ENCODE measurements around the gene PANK4. TPM values are rescaled to one million over a fixed set of nuclear protein-coding genes. Genes with fewer than 3 reads are reported as not detected.

PANK4 gene
- total RNA-seq, 1 donor from 2014 or later: 80.1 TPM

DNA sequence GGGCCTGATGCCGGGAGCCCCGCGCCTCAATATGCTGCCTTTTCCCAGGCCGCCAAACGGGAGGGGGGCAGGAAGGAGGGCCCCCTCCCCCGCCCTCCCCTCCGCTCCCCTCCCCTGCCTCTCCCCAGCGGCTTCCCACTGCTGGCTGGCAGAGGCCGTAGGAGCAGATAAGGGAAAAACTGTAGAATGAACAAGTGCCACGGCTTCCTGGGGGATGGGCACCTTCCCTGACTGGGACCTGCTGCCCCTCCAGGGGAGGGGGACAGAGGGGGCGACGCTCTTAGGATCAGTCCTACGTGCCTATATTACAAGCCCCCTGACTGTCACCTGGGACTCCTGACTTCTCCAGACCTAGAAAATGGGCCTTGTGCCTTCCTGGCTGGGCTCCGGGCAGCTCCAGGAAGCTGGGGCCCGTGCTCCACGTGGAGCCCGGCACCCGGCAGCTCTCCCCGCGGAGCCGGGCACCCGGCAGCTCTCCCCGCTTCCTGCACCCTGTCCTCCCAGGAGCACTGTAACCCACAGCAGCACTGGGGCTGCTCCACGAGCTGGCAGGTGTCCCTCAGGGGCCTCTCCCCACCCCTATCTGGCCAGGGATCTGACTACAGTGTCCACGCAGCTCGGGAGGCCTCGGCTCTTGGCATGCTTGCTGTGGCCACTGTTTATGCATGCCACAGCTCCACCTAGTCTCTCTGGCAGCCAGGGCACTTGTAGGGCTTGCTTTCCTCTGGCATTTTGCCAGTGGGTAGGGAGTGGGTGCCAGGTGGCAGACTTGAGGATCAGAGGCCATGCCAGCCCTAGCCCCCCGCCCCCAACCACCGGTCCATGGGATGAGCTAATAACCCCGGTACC is 4.3 kb upstream of the PANK4 start:
- intact Hi-C loops (cut with micrococcal nuclease): no loop called here

DNA sequence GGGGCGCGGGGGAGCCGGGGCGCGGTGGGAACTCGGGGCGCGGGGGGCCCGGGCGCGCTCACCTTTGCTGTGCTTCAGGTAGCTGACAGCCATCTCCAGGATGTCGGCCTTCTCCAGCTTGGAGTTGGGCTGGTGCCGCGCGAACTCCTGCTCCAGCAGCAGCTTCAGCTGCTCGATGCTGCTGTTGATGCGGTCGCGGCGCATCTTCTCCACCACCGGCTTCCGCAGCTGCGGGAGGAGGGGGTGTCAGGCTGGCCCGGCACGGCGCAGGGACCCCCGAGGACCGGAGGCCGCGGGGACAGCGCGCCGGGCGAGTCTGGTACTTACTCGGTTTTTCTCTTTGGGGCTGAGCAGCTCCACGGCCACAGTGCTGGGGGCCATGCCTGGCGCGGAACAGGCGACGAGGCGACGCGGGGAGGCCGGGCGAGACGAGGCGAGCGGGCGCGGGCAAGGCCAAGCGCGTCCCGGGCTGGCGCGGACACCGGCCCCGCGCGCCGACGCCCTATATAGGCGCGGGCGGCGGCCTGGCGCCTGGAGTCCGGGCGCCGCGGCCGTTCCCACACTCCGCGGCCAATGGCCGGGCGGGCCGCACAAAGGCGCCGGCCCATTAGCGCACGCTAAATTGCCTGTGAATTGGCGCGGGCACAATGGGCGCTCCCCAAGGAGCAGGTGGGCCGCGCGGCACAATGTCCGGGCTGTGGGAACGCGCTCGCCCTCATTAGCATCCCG is 3.6 kb upstream of the PANK4 start, which contains the start of gene HES5:
TSS of gene HES5 (minus strand) at position 480 of the 729 bp plus-strand sequence. CDS start at position 381, 99 bp downstream.
- intact Hi-C loops (cut with micrococcal nuclease): loop anchor here (10.0 kb wide), 2 partner anchors 1125 to 1415 kb away; partner anchors contain the start of genes C1orf159, TP73 and WRAP73

DNA sequence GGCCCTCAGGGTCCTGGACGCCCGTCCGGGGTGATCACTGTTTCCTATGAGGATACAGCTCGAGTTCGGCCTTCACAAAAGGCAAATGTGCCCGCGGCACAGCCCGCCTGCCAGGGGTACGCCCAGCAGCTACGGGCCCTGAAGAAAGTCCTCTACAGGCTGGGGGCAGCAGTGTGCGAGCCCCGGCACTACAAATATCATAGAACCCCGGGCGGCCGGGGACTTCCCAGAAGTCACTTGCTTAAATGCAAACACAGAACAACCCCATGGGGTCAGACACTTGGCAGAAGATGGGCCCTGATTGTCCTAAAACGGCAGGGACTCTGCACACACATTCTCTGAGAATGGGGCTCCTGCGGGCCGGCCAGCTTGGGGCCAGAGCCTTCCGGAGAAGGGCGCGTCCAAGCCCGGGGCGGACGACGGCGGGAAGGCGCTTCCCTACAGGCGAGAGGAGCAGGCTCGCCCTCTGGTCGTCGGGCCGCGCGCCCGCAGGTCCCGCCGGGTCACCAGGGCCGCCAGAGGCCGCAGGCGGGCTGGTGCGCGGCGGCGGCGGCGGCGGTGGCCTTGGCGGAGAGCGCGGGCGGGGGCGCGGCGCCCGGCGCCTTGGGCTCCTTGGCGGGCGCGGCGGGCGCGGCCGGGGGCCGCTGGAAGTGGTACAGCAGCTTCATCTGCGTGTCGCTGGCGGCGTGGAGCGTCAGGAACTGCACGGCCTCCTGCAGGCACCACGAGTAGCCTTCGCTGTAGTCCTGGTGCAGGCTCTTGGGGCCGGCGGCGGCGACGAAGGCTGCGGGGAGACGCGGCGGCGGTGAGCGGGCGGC is 2.8 kb upstream of the PANK4 start:
- intact Hi-C loops (cut with micrococcal nuclease): loop anchor here (10.0 kb wide), 2 partner anchors 1126 to 1414 kb away; partner anchors contain the start of genes C1orf159, TP73 and WRAP73

DNA sequence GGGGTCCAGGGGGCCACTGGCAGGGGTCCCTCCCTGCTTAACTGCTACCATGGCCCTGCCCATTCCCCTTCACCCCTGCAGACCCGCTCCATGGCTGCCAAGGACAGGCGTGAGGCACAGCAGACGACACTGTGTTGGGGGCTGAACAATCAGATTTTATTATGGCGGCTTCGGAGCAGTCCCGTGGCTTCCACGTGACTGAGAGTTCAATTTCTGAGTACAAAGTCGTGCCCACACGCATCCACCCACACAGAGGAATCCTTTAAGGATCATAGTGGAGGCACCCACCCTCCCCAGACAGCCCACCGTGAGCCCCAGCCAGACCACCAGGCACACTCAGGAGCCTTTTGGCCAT is 2.2 kb upstream of the PANK4 start:
- intact Hi-C loops (cut with micrococcal nuclease): loop anchor here (10.0 kb wide), 2 partner anchors 1126 to 1414 kb away; partner anchors contain the start of genes C1orf159, TP73 and WRAP73

DNA sequence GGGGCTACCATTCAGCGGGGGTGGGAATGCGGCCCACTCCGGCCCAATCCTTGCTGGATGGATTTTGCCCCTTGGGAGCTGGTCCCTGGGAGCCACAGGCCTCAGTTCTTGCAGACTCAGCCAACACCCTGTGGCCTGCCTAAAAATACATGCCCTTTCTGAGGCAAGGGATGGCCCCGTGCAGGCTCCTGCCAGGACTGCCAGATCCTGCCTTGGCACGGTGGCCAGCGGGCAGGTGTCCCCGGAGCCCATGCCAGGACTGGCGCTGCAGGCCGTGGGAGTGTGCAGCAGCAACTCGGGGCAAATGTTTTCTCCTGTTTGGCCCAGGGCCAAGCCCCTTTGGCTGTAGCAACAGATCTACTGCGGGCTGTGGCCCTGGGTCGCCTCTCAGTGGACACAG is 1.6 kb upstream of the PANK4 start:
- intact Hi-C loops (cut with micrococcal nuclease): loop anchor here (10.0 kb wide), 2 partner anchors 1127 to 1413 kb away; partner anchors contain the start of genes C1orf159, TP73 and WRAP73

DNA sequence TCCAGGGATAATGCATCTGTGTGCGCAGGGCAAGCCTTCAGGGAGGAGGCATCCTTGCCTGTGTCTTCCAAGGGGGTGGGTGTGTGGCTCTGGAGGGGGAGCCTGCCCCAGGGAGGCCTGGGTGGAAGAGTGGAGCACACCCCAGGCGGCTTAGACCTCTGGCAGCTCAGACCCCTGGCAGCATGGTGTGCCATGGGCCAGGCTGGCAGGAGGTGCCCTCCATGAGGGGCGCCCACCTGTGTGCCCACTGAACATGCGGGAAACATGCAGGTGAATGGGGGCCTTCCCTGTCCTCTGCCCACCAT is 1.1 kb upstream of the PANK4 start:
- intact Hi-C loops (cut with micrococcal nuclease): loop anchor here (10.0 kb wide), 2 partner anchors 1127 to 1413 kb away; partner anchors contain the start of genes C1orf159, TP73 and WRAP73

DNA sequence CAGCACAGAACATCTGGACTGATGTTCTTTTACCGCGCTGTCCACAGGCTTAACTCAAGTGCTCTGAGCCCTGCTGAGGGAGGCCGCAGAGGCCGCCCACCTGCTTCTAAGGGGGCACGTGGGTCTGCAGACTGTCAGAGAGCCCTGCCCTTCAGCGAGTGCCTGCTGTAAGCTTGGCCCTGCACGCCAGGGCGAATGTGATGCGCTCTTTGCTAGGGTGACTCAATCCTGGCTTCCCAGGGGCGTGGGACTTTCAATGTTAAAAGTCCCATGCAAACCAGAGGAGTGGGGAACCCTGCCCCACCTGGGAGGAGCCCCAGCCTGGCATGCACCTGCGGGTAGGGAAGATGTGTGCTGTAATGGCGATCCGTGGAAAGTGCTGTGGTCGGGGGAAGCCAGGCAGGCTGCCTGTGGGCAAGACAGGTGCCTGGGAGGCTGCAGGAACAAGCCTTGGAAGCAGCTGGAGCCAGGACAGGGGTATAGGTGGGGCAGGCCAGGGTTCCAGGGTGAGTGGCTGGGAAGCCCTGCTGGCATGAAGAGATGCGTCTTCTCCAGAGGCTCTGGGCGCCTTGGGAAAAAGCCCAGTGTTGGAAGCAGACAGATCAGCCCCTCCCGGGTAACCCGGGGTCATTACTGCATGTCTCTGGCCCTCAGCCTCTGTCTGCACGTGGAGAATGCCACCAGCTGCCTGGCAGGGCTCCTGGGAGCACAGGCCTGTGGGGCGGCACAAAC is 594 bp upstream of the PANK4 start:
- intact Hi-C loops (cut with micrococcal nuclease): loop anchor here (1.0 to 10.0 kb wide), 13 partner anchors 20 to 1412 kb away; partner anchors contain the start of genes C1orf159, MORN1, PEX10 and PRXL2B

DNA sequence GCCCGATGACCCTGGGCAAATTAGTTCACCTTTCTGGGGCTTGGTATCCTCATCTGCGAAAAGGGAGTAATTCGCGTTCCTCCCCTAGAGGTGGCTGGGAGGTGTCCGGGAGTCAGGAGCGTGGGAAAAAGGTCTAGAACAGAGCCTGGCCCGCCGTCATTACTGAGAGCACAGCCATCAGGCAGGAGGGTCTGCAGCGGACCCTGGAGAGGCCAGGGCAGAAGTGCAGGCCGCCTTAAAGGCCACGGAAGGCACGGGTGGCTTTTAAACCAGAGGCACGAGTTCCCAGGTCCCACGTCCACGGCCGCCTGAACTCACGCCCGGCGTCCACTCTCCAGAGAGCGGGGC is 850 bp downstream of the PANK4 start:
- intact Hi-C loops (cut with micrococcal nuclease): loop anchor here (10.0 kb wide), 2 partner anchors 1129 to 1411 kb away; partner anchors contain the start of genes C1orf159, TP73 and WRAP73

DNA sequence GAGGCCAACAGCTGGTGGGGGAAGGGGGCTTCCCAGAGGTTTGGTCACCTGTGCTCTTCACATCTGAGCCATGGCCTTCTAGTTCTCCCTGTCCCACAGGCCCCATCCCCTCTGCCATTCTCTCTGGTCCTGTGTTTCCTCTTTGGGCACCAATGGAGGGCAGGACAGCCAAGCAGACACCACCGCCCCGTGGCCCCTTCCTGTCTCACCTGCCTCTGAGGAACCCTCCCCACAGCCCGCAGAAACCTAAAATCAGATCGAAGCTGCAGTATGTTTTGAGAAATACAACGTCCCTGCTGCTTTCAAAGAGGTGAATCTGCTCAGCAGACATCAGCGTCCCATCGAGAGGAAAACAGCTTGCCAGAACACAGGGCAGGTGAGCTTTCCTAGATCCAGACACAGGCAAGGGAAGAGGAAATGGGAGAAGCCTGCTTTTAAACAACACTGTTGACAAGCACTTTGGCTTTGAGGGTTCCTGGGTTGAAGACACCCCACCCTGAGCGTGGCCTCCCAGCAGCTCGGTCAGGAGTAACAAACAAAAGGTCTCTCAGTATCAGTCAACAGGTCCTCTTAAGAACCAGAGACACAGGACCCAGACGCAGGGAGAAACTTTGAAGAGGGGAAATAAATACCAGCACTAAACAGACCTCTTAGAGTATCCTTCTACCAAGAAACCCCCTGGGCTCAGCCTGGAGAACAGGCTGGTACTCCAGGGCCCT is 2.3 kb downstream of the PANK4 start:
- intact Hi-C loops (cut with micrococcal nuclease): loop anchor here (10.0 kb wide), 2 partner anchors 1131 to 1409 kb away; partner anchors contain the start of genes C1orf159, TP73 and WRAP73

DNA sequence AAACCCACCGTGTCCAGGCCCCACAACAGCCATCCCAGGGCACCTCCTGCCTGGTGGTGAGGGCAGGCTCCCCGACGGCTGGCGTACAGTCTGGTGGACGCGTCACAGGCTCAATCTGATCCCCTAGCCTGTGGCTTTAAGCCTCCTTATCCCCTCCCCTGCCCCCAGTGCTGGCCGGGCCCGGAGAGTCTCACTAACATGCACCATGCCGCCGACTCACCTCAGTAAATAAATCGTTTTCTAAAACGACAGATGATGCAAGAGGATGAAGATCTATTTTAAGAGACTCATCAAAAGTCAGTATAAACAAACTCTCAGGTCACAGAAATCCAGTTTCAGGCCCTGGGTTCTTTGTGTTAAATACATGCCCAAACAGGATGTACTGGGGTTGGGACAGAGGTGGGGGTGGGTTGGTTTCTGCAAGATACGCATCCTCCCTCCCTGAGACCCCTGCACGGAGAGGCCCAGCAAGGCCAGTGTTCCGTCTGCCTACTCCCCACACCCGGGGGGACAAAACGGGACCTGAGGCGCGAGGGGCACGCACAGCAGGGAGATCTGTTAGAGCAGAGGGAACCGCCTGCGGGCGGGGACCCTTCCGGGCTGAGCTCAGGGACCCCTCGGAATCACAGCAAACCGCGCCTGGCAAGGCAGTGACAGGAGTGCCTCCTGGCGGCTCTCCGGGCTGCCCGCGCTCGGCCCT is 3.1 kb downstream of the PANK4 start:
- intact Hi-C loops (cut with micrococcal nuclease): loop anchor here (10.0 kb wide), 2 partner anchors 1131 to 1409 kb away; partner anchors contain the start of genes C1orf159, TP73 and WRAP73

DNA sequence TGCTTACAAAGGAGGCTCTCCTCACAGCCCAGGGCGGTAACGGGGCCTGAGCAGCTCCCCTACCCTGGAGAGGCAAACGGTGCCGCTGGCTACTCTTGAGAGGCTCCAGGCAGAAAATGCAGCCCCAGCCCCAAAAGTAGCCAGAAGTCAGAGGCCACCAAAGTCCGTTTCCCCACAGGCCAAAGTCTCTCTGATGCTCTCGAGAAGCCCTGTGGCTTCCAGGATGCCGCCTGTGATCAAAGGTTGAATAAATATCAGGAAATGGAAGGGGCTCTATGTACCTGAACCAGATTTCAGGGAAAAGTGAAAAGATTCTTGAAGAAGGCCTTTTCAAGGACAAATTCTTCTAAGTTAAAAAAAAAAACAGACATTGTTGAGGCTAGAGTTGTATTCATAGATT is 4.2 kb downstream of the PANK4 start:
- intact Hi-C loops (cut with micrococcal nuclease): loop anchor here (10.0 kb wide), 2 partner anchors 1133 to 1407 kb away; partner anchors contain the start of genes C1orf159, TP73 and WRAP73

DNA sequence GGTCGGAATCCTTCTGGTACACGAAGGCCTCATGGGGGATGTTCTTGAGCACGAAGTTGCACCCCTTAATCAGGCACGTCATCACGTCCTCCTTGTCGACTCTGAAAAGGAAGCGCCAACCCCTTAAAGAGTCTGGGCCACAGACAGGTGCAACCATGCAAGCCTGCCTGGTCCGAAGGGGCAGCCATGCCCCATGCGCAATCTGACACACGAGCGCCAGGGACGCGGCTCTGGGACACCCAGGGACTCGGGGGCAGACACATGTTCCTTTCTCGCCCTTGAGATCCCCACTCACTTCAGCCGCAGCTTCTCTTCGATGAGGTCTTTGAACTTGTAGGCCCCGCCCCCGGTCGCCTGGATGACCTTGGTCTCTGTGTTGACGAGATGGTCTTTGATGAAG is 5.6 kb downstream of the PANK4 start:
- intact Hi-C loops (cut with micrococcal nuclease): loop anchor here (10.0 kb wide), 2 partner anchors 1134 to 1406 kb away; partner anchors contain the start of genes C1orf159, TP73 and WRAP73

DNA sequence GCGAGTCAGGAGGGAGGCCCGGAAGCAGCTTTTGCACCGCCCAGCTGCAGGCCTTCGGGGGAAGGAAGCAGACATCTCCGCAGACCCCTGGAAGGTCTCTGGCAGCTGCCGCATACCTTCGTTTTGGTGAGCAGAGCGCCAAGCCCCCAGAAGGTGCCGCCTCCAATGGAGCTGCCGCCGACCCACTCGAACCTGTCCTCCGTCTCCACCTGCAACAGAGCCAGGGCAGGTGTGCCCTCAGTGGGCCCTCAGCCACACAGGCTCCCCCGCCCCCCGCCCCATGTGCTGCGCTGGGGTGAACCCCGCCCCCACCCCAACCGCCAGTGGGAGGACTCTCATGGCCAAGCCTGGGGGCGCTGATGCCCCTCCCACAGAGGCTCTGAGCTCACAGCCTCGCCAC is 6.2 kb downstream of the PANK4 start:
- intact Hi-C loops (cut with micrococcal nuclease): loop anchor here (10.0 kb wide), 2 partner anchors 1135 to 1405 kb away; partner anchors contain the start of genes C1orf159, TP73 and WRAP73

DNA sequence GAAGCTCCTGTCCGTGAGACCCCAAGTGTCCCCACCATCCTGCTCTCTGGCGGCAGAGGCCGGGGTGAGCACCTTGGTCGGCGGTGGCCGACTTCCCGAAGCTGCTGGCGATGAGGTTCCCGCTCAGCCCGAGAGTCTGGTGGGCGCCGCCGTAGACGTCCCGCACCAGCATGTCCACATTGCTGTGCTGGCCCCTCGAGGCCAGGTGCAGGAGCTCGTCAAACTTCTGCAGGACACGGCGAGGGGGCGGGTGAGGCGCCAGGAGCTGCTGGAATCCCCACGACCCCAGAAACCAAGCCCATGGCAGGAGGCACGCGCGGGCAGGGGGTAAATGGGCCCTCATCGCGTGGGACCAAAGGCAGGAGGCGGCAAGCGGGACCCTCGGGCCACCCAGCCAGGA is 6.7 kb downstream of the PANK4 start:
- intact Hi-C loops (cut with micrococcal nuclease): loop anchor here (10.0 kb wide), 2 partner anchors 1135 to 1405 kb away; partner anchors contain the start of genes C1orf159, TP73 and WRAP73

DNA sequence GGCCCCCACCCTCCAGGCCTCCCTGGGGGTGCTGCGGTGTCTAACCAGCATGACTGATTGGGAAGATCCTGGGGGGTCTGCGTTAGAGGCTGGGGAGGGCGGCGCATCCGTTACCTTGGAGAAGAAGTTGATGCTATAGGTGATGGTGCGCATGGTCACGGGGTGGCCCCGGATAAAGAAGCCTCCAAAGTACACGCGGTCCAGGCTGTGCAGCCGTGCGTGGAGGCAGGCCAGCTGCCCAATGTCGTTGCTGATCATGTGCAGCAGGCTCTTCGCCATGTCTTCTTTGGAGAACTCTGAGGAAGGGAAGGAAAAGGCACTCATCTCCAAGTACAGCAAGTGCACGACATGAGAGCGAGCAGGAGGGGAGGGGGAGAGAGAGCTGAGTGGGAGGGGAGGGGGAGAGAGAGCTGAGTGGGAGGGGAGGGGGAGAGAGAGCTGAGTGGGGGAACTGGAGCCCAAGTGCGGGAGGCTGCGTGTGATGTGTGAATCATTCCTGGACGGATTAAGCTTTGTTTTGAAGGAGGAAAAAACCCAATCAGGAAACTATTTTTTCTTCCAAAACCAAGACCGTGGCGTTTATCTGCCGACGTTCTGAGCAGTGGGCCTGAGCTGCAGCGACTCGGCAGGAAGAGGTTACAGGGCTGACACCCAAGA is 7.2 kb downstream of the PANK4 start:
- intact Hi-C loops (cut with micrococcal nuclease): no loop called here

DNA sequence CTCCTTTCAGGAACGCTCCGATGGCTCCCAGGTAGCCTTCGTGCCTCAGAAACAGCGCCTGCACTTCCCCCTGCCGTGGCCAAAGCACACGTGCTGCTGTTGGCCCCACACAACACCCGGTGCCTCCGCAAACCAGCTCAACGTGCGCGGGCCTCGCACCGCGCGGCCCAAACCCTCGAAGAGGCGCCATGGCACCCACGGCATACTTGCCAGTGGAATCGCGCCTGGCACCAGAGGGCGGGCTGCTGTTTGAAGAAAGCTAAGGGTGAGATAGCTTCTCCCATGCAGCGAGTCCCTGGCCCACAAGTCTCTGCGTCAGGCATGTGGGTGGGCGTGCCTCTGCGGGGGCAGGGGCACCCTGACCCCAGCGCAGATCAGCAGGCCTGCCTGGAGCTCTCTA is 7.9 kb downstream of the PANK4 start:
- intact Hi-C loops (cut with micrococcal nuclease): no loop called here

DNA sequence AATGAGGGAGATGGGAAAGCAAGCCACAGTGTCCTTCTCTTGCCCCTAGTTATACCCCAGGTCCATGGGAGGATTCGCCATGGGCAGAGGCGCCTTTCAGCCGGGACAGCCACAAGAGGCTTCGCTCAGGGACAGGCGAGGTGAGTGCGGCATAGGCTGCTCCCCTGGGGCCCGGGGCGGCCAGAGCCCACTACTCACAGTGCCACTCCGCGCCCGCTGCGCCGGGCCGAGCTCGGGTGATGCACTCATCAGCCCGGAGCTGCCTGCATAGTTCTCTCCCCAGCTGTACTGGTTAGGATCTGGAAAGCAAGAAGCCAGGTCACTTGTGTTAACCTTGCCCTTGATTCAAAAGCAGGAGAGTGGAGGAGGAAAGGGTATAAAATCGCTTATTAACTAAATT is 8.4 kb downstream of the PANK4 start:
- intact Hi-C loops (cut with micrococcal nuclease): no loop called here

DNA sequence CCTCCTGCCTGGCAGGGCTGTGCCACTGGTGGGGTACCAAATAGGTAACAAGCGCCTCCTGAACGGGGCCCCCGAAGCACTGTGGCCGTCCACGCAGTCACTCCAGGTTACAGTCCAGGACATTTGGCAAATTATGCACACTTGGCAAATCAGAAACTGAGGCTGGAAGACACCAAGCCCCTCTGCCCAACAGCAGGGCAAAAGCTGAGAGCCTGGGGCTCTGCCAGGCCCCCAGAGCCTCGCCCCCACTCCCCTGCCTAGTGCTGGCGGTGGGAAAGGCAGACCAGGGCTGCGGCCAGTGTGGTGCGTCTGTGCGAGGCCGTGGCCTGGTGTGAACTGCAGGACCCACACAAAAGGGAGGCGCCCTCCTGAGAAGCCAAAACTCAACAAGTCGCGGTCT is 9.4 kb downstream of the PANK4 start:
- intact Hi-C loops (cut with micrococcal nuclease): no loop called here

All from T-helper 1 cell treated with Interleukin-12 subunit alpha and Interleukin-12 subunit beta and Interleukin-4 antibody, amounts not matched to agents 30 ng/mL and 1 ng/mL, for 36 hours (primary cell).